ENCODE data around the gene CDK9. TPM values are rescaled to one million over a fixed set of nuclear protein-coding genes. Genes with fewer than 3 reads are reported as not detected.
A peak's percentile ranks its signal among the peaks of the same experiment; 100 is the strongest.
"Not testable (repeated sequence)": the region's sequence is repeated elsewhere in the genome, so short reads cannot be mapped to it uniquely, and the experiment has no call there.

Gene CDK9
- total and polyA plus RNA-seq, 4 experiments from 2014 or later: 35.4 to 138 (median 95.2) TPM

DNA sequence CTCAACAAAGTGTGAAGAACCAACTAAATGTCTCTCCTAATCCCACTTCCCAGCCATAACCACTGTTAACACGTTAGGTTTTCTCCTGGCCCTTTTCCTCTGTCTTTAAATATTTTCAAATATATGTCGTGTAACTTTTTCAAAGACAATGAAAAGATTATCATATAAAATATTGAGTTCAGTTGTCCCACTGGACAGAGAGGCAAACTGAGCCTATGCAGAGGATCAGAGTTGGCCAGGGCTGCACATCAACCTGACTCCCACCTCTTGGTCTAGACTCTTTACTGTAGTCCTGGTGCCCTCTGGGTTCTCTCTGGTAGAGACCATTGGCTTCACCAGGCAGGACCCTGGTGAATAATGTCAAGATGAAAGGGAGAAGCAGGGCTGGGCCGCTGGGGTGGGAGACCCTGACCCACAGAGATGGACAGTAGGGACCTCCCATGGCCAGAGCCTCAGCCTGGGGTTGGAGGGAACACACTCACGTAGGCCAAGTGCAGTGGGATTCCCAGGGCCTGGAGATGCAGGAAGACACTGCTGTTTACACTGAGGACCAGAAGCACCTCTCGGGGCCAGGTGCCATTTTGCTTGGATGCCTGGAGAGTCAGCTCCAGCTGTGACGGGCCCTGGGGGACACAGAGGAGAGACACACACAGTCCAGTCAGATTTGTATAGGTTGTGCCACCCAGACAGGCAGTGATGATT is 43.5 kb downstream of the CDK9 start:
- CTCF ChIA-PET (ENCODE audit: partially characterized antibody): no interaction called here
- no peaks in the 10 kb centered on the region for H3K9me3 ChIP-seq (ENCODE audit: control insufficient read depth in 1 of 2, low read length in 2 of 2)
- Mint-ChIP-seq H3K4me1 (peaks cover 3 to 5% (median 4%) of the 10 kb centered on the region in 4 donors), H3K4me3 (no peak overlapping the region), H3K36me3 (peaks cover 0 to 2% of the 10 kb centered on the region in 2 donors), H3K27ac (peak overlapping the region in 3 of 7 donors; percentile 36 to 57 (median 55)), H3K9me3 (no peaks in the 10 kb centered on the region), H3K27me3 (no peaks in the 10 kb centered on the region)
- no peaks in the 10 kb centered on the region for H3K27me3 ChIP-seq (ENCODE audit: insufficient read depth, low read length)
- no peak overlapping the region for H3K4me3 ChIP-seq (ENCODE audit: low read length in 2 of 2)
- H3K27ac ChIP-seq (ENCODE audit: low read depth, low read length): no peak overlapping the region
- H3K4me1 ChIP-seq (ENCODE audit: insufficient read depth, low read length): peaks cover 3% of the 10 kb centered on the region
- DNase-seq: no peak
- H3K36me3 ChIP-seq (ENCODE audit: insufficient read depth, low read length): no peaks in the 10 kb centered on the region
- POLR2A ChIA-PET (ENCODE audit: partially characterized antibody): no interaction called here
- intact Hi-C loops (cut with micrococcal nuclease): no loop called here

GRCh38 chr9:127832248-127832647 is 46.4 kb downstream of the CDK9 start:
- no peaks in the 10 kb centered on the region for H3K36me3 ChIP-seq (ENCODE audit: insufficient read depth, low read length)
- H3K9me3 Mint-ChIP-seq: no peaks in the 10 kb centered on the region
- H3K27me3 Mint-ChIP-seq: no peaks in the 10 kb centered on the region
- peak overlapping the region in 2 of 8 donors; percentile 38 to 60 for H3K4me3 Mint-ChIP-seq
- CTCF ChIA-PET (ENCODE audit: partially characterized antibody): no interaction called here
- intact Hi-C loops (cut with micrococcal nuclease): no loop called here
- H3K4me1 Mint-ChIP-seq: peaks cover 3 to 5% (median 4%) of the 10 kb centered on the region in 4 donors
- no peak overlapping the region for H3K4me3 ChIP-seq (ENCODE audit: low read length in 2 of 2)
- no peaks in the 10 kb centered on the region for H3K36me3 Mint-ChIP-seq
- H3K9me3 ChIP-seq (ENCODE audit: control insufficient read depth in 1 of 2, low read length in 2 of 2): no peaks in the 10 kb centered on the region
- POLR2A ChIA-PET (ENCODE audit: partially characterized antibody): no interaction called here
- peak overlapping the region in 3 of 7 donors; percentile 77 to 93 (median 86) for H3K27ac Mint-ChIP-seq
- H3K27ac ChIP-seq (ENCODE audit: low read depth, low read length): no peak overlapping the region
- H3K27me3 ChIP-seq (ENCODE audit: insufficient read depth, low read length): no peaks in the 10 kb centered on the region
- no peak for DNase-seq
- peaks cover 3% of the 10 kb centered on the region for H3K4me1 ChIP-seq (ENCODE audit: insufficient read depth, low read length)

- peak overlapping the region in 1 of 7 donors; percentile 35 for H3K27ac Mint-ChIP-seq
- Histone ChIP-seq H3K4me1 (ENCODE audit: insufficient read depth, low read length) (peaks cover 3% of the 10 kb centered on the region), H3K27me3 (ENCODE audit: insufficient read depth, low read length) (no peaks in the 10 kb centered on the region), H3K4me3 (ENCODE audit: low read length in 2 of 2) (no peak overlapping the region), H3K27ac (ENCODE audit: low read depth, low read length) (no peak overlapping the region), H3K9me3 (ENCODE audit: control insufficient read depth in 1 of 2, low read length in 2 of 2) (no peaks in the 10 kb centered on the region), H3K36me3 (ENCODE audit: insufficient read depth, low read length) (no peaks in the 10 kb centered on the region)
- intact Hi-C loops (cut with micrococcal nuclease): no loop called here
- no peaks in the 10 kb centered on the region for H3K9me3 Mint-ChIP-seq
- ChIA-PET CTCF (ENCODE audit: partially characterized antibody) (interaction anchor here (0.8 kb wide), 1 partner anchor 88 kb away, joined by 3 read pairs; no protein-coding TSS in a partner anchor), POLR2A (ENCODE audit: partially characterized antibody) (no interaction called here)
- no peak overlapping the region for H3K4me3 Mint-ChIP-seq
- no peaks in the 10 kb centered on the region for H3K36me3 Mint-ChIP-seq
- H3K27me3 Mint-ChIP-seq: no peaks in the 10 kb centered on the region
- DNase-seq: no peak
- peaks cover 3 to 5% (median 4%) of the 10 kb centered on the region in 4 donors for H3K4me1 Mint-ChIP-seq
These were observed 47.7 kb downstream of the CDK9 start for GRCh38 chr9:127833555-127833954.

DNA sequence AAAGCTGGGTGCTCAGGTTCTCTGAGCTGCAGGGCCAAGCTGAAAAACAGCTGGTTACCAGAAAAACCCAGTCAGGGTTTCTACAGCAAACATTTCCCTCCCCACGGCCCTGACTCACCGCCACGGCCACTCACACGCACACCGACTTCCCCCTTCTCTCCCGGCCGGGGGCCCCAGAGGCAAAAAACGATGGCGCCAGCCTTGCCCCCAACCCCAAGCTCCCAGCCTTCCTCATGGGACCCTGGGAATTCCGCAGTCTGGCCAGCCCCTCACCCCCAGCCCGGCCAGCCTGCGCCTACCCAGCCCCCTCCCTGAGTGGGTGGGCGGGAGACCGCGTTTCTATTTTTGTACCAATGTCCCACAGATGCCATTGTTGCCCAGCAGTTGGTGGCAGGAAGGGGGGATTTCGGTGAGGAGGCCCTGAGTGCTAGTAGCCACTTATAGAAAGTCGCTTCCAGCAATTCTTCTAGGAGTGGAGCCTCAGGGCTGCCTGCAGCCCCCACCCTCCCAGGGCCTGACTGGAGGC is 50.2 kb downstream of the CDK9 start:
- POLR2A ChIA-PET (ENCODE audit: partially characterized antibody): no interaction called here
- intact Hi-C loops (cut with micrococcal nuclease): no loop called here
- Mint-ChIP-seq H3K9me3 (peaks cover 0 to 2% (median 0%) of the 10 kb centered on the region in 8 donors), H3K4me1 (peaks cover 3 to 5% (median 4%) of the 10 kb centered on the region in 4 donors), H3K4me3 (no peak overlapping the region), H3K27ac (no peak overlapping the region), H3K27me3 (no peaks in the 10 kb centered on the region), H3K36me3 (peaks cover 0 to 2% of the 10 kb centered on the region in 2 donors)
- no peaks in the 10 kb centered on the region for H3K36me3 ChIP-seq (ENCODE audit: insufficient read depth, low read length)
- DNase-seq: no peak
- no peaks in the 10 kb centered on the region for H3K9me3 ChIP-seq (ENCODE audit: control insufficient read depth in 1 of 2, low read length in 2 of 2)
- H3K4me3 ChIP-seq (ENCODE audit: low read length in 2 of 2): no peak overlapping the region
- H3K27me3 ChIP-seq (ENCODE audit: insufficient read depth, low read length): no peaks in the 10 kb centered on the region
- H3K27ac ChIP-seq (ENCODE audit: low read depth, low read length): no peak overlapping the region
- CTCF ChIA-PET (ENCODE audit: partially characterized antibody): no interaction called here
- peaks cover 3% of the 10 kb centered on the region for H3K4me1 ChIP-seq (ENCODE audit: insufficient read depth, low read length)

- DNase-seq; H3K27ac ChIP-seq (ENCODE audit: low read depth, low read length); H3K4me3 ChIP-seq (ENCODE audit: low read length in 2 of 2); POLR2A ChIA-PET (ENCODE audit: partially characterized antibody); H3K4me3 Mint-ChIP-seq; H3K9me3 ChIP-seq (ENCODE audit: control insufficient read depth in 1 of 2, low read length in 2 of 2); H3K36me3 ChIP-seq (ENCODE audit: insufficient read depth, low read length); H3K27ac Mint-ChIP-seq; H3K27me3 ChIP-seq (ENCODE audit: insufficient read depth, low read length); H3K4me1 ChIP-seq (ENCODE audit: insufficient read depth, low read length); H3K27me3 Mint-ChIP-seq; CTCF ChIA-PET (ENCODE audit: partially characterized antibody); H3K9me3 Mint-ChIP-seq; H3K4me1 Mint-ChIP-seq; H3K36me3 Mint-ChIP-seq; intact Hi-C loops (cut with micrococcal nuclease): not testable (repeated sequence)
These were observed 50.7 kb downstream of the CDK9 start for GRCh38 chr9:127836561-127836960.

DNA sequence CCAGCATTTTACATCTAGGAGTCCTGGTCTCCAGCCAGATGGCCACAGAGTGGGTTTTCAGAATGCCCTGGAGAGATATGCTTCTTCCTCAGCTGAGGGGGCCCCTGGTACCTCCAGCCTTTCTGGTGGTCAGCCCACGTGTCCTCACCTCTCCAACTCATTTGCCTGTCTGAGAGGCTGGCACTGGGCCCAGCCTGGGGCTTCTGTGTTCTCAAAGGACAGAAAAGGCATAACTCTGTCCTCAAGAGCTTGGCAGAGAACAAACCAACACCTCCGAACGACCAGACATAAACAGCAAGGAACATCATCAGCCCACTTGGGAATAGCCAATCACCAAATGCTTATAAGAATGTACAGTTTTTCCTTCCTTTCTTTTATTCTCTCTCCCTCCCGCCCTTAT is 51.5 kb downstream of the CDK9 start:
- H3K4me1 Mint-ChIP-seq: peaks cover 2 to 3% (median 2%) of the 10 kb centered on the region in 4 donors
- H3K9me3 ChIP-seq (ENCODE audit: control insufficient read depth in 1 of 2, low read length in 2 of 2): no peaks in the 10 kb centered on the region
- no peaks in the 10 kb centered on the region for H3K27me3 Mint-ChIP-seq
- H3K4me3 Mint-ChIP-seq: no peak overlapping the region
- H3K9me3 Mint-ChIP-seq: peaks cover 0 to 2% (median 0%) of the 10 kb centered on the region in 8 donors
- no peaks in the 10 kb centered on the region for H3K36me3 ChIP-seq (ENCODE audit: insufficient read depth, low read length)
- peaks cover 3 to 4% of the 10 kb centered on the region in 2 donors for H3K36me3 Mint-ChIP-seq
- DNase-seq: no peak
- H3K4me1 ChIP-seq (ENCODE audit: insufficient read depth, low read length): peaks cover 2% of the 10 kb centered on the region
- no peaks in the 10 kb centered on the region for H3K27me3 ChIP-seq (ENCODE audit: insufficient read depth, low read length)
- H3K27ac ChIP-seq (ENCODE audit: low read depth, low read length): no peak overlapping the region
- H3K27ac Mint-ChIP-seq: peak overlapping the region in 2 of 7 donors; percentile 66 to 87
- CTCF ChIA-PET (ENCODE audit: partially characterized antibody): no interaction called here
- H3K4me3 ChIP-seq (ENCODE audit: low read length in 2 of 2): no peak overlapping the region
- intact Hi-C loops (cut with micrococcal nuclease): no loop called here
- POLR2A ChIA-PET (ENCODE audit: partially characterized antibody): interaction anchor here (1.2 kb wide), 1 partner anchor 10 kb away, joined by 4 read pairs; no protein-coding TSS in a partner anchor

DNA sequence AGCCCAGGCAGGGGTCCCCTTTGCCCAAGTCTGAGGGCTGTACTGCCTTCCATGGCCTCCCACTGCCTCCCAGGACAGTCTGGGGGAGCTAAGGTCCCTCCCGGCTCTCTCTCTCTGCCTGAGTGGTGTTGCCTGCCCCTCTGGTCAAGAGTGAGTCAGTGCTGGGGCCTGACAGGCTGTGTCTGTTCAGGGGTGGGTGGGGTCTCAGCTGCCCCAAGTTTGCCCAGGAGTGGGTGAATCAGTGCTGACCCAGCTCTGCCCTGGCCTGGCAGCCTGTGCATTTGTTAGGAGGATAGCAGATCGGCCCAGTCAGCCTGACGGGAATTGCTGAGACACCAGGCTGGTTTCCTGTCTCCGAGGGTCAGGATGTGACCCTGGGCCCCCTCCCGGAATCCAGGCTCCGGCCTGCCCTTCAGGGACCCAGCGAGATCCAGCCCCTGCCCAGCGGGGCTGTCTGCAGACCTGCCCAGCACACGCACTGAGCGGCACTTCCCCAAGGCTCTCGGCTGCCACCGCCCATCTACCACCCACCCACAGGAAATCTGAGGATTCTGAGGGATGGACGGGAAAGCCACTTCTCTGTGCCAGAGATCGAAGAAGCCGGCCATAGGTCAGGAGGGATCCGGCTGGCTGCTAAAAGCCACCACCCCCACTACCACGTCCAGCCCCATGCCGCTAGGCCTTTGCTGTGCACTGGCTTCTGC is 52.7 kb downstream of the CDK9 start:
- H3K4me1 Mint-ChIP-seq: no peaks in the 10 kb centered on the region
- CTCF ChIA-PET (ENCODE audit: partially characterized antibody): no interaction called here

More for the DNA sequence above, 52.7 kb downstream of the CDK9 start:
- no peaks in the 10 kb centered on the region for H3K4me1 ChIP-seq (ENCODE audit: insufficient read depth, low read length)
- no peak overlapping the region for H3K27ac ChIP-seq (ENCODE audit: low read depth, low read length)
- H3K27ac Mint-ChIP-seq: no peak overlapping the region
- H3K36me3 Mint-ChIP-seq: peaks cover 3 to 4% of the 10 kb centered on the region in 2 donors
- intact Hi-C loops (cut with micrococcal nuclease): no loop called here
- H3K9me3 ChIP-seq (ENCODE audit: control insufficient read depth in 1 of 2, low read length in 2 of 2): no peaks in the 10 kb centered on the region
- no peaks in the 10 kb centered on the region for H3K27me3 ChIP-seq (ENCODE audit: insufficient read depth, low read length)
- POLR2A ChIA-PET (ENCODE audit: partially characterized antibody): interaction anchor here (1.2 kb wide), 1 partner anchor 9 kb away, joined by 4 read pairs; no protein-coding TSS in a partner anchor
- no peak overlapping the region for H3K4me3 ChIP-seq (ENCODE audit: low read length in 2 of 2)
- H3K36me3 ChIP-seq (ENCODE audit: insufficient read depth, low read length): no peaks in the 10 kb centered on the region
- no peaks in the 10 kb centered on the region for H3K27me3 Mint-ChIP-seq
- no peak for DNase-seq
- H3K9me3 Mint-ChIP-seq: peaks cover 0 to 2% (median 0%) of the 10 kb centered on the region in 8 donors
- H3K4me3 Mint-ChIP-seq: peak overlapping the region in 1 of 8 donors; percentile 20
